Measurements from ENCODE around the gene MAPK1. TPM values are rescaled to one million over a fixed set of nuclear protein-coding genes. Genes with fewer than 3 reads are reported as not detected.

MAPK1 gene
- total and polyA plus RNA-seq, 2 donors (not counting 3 experiments of a cell fraction or from before 2014, with no cell fraction given), result 50.9 to 163 TPM

GRCh38 chr22:21780259-21780658 is 87.2 kb downstream of the MAPK1 start:
- H3K9me1 ChIP-seq (replicated peaks; ENCODE audit: control insufficient read depth, extremely low read depth, insufficient read depth, low read length), result no peaks in the 10 kb centered on the region
- no peak overlapping the region for H3K27ac ChIP-seq (ENCODE audit: insufficient read depth, low read depth, low read length)
- CTCF ChIA-PET, result interaction anchor here (1.0 to 1.1 kb wide), 2 partner anchors 9 to 11 kb away, joined by 3 read pairs; no protein-coding TSS in a partner anchor
- H3K79me2 ChIP-seq (ENCODE audit: control insufficient read depth, insufficient read depth, low read length), result peaks cover 1% of the 10 kb centered on the region
- no peaks in the 10 kb centered on the region for H3K4me1 ChIP-seq (ENCODE audit: control insufficient read depth, extremely low read depth, insufficient read depth, low read length)
- FAIRE-seq, result no peak
- H3K9me3 ChIP-seq (replicated peaks; ENCODE audit: control insufficient read depth, insufficient read depth, low read length), result no peaks in the 10 kb centered on the region
- H3K9ac ChIP-seq (replicated peaks; ENCODE audit: extremely low read depth, insufficient read depth, low read length), result no peak overlapping the region
- POLR2A ChIA-PET, result no interaction called here
- DNase-seq (ENCODE audit: low read depth, low spot score), result no peak
- BruUV-seq (replicated peaks), result no TSS peak
- no peaks in the 10 kb centered on the region for H3K27me3 ChIP-seq (ENCODE audit: control insufficient read depth in 2 of 2, insufficient read depth in 2 of 2, low read length in 2 of 2)
- H3K36me3 ChIP-seq (ENCODE audit: control insufficient read depth in 2 of 2, extremely low read depth in 1 of 2, insufficient read depth in 2 of 2, low read length in 2 of 2), result peaks cover 9 to 18% of the 10 kb centered on the region in 2 experiments
- no peak overlapping the region for H3K4me3 ChIP-seq (replicated peaks in 1 of 3; ENCODE audit: insufficient read depth in 1 of 3, low read depth in 1 of 3, low read length in 3 of 3)
- dilution Hi-C loops (cut with MboI; ENCODE audit: extremely low pct_ligation_motif_present, low sequenced_read_pairs) (no loop called here), intact Hi-C loops (cut with micrococcal nuclease) (no loop called here)
- H4K20me1 ChIP-seq (replicated peaks; ENCODE audit: control insufficient read depth, extremely low read depth, insufficient read depth, low read length), result no peaks in the 10 kb centered on the region
- no peak overlapping the region for H3K4me2 ChIP-seq (ENCODE audit: insufficient read depth, low read length)
- H2AFZ ChIP-seq (ENCODE audit: low read depth, low read length), result no peak overlapping the region
- no peak for TF ChIP-seq FOS (IDR thresholded peaks at IDR 0.05; ENCODE audit: borderline replicate concordance, insufficient read depth, low read length)
- TF ChIP-seq, protein P1, sequence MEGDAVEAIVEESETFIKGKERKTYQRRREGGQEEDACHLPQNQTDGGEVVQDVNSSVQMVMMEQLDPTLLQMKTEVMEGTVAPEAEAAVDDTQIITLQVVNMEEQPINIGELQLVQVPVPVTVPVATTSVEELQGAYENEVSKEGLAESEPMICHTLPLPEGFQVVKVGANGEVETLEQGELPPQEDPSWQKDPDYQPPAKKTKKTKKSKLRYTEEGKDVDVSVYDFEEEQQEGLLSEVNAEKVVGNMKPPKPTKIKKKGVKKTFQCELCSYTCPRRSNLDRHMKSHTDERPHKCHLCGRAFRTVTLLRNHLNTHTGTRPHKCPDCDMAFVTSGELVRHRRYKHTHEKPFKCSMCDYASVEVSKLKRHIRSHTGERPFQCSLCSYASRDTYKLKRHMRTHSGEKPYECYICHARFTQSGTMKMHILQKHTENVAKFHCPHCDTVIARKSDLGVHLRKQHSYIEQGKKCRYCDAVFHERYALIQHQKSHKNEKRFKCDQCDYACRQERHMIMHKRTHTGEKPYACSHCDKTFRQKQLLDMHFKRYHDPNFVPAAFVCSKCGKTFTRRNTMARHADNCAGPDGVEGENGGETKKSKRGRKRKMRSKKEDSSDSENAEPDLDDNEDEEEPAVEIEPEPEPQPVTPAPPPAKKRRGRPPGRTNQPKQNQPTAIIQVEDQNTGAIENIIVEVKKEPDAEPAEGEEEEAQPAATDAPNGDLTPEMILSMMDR (IDR thresholded peaks at IDR 0.05; ENCODE audit: extremely low read depth in 1 of 2, insufficient read depth in 1 of 2, low read depth in 1 of 2, low read length in 2 of 2), result no peak
- no peak for TF ChIP-seq POLR2AphosphoS5 (IDR thresholded peaks at IDR 0.05; ENCODE audit: insufficient read depth, low read depth, low read length)
- no peak for TF ChIP-seq MYC (IDR thresholded peaks at IDR 0.05; ENCODE audit: low read depth, low read length)
- TF ChIP-seq, protein P2, sequence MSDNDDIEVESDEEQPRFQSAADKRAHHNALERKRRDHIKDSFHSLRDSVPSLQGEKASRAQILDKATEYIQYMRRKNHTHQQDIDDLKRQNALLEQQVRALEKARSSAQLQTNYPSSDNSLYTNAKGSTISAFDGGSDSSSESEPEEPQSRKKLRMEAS (IDR thresholded peaks at IDR 0.05; ENCODE audit: insufficient read depth, insufficient read length), result no peak
- TF ChIP-seq JUN (IDR thresholded peaks at IDR 0.05; ENCODE audit: borderline replicate concordance, insufficient read depth, insufficient read length, low read depth), result no peak

All from endothelial cell of umbilical vein (primary cell).